SIG-M5 treated with dmso at 0.1 percent for 504 hours (cell line): ENCODE measurements around the gene EHD1.
"Not testable (repeated sequence)": the region's sequence is repeated elsewhere in the genome, so short reads cannot be mapped to it uniquely, and the experiment has no call there.

Experiments
- DNase-seq: peaks from one replicate; lab custom pipeline; 2025; ENCODE audit not compliant: unreplicated experiment; lab: John Stamatoyannopoulos, UW

Gene EHD1

DNA sequence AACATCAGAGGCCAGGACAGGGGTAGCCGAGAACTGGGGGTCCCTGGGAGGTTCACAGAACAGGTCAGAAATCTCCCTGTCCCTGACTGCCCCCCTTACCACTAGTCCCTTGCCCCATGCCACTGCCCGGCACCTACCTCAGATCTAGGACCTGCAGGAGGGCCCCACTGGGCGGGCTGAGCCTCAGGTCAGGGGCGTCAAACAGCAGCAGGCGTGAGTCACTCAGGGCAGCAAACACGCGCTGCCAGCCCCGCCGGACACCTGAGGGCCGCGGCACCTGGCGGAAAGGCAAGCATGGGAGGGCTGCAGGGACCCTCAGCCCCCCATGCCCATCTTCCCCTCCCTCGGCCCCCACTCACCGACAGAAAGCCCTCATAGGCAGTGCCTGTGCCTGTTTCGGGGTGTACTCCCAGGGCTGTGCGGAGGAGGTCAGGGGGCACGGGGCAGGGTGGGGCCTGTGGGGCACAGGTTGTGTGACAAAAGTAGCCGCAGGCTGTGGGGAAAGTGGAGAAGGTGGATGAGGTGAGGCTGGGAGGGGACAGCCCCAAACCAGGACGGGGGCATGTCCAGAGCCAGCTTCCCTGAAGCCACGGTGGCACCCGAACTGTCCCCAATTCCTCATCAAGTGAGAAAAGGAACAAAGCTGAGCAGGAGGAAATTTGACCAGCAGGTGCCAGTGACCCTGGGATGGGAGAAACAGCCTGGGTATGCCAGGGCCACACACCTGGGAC lies 45.8 kb downstream of the EHD1 start:
- no peak for DNase-seq

DNA sequence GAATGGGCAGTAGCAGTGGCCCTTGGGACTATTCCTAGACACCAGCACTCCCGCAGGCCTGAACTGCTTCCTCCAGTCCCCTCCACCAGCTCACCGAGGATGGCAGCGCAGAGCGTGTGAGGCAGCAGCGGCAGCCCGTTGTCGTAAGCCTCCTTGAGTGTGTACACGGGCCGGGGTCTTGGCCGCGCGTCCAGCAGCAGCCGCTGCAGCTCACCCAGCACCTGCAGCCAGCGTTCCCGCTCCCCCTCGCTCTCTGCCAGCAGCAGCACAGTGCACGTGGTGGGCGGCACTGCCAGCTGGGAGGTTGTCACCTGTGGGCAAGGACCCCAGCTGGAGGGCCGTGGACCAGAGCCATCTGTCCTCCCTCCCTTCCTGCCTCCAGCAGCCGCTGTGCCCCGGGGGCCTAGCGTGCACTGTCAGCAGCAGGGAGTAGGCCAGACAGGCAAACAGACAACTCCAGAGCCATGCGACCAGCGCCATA lies 47.0 kb downstream of the EHD1 start:
- DNase-seq: no peak

DNA sequence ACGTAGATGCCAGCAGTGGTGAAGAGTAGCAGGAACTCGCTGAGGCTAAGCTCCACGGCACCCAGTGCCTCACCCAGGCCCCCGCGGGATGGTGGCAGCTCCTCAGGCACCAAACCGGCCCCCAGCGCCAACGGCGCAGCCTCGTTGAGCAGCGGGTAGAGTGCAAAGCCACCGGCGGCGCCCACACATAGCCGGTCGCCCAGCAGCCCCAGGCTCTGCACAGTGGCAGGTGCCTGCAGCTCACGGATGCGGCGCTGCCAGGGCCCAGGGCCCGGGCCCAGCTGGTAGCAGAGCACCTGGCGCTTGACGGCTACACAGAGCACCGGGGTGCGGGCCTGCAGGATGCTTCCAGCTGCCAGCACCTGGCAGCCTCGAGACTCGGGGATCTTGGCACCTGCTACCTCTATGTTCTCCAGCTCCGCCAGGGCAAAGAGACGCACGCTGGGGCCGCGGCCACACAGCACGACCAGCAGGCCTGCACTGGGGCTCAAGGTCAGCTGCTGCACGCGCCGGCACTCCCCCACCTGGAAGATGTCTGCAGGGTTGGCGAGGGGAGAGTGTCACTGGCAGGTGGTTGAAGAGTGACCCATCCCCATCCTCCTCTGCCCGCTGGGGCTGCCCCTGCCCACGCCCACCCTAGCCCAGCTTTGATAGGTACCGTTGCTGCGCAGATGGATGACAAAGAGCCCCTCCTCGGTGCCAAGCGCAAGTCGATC lies 48.7 kb downstream of the EHD1 start:
- no peak for DNase-seq

DNA sequence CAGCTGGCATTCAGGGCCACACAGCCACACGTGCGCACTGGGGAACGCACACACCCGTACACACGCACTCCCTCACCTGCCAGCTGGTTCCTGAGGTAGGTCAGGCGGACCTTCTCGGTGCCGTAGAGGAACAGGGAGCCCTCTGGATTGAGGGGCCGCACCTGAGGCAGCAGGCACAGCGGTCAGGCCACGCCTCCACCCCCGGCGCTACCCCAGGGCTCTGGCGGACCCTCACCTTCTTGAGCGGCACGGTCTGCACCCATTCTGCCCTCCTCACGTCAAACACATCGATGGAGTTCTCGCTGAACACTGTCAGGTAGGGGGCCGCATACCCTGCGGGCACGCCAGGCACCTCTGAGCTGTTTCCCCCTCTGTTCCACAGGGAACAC lies 51.0 kb downstream of the EHD1 start:
- DNase-seq: no peak

DNA sequence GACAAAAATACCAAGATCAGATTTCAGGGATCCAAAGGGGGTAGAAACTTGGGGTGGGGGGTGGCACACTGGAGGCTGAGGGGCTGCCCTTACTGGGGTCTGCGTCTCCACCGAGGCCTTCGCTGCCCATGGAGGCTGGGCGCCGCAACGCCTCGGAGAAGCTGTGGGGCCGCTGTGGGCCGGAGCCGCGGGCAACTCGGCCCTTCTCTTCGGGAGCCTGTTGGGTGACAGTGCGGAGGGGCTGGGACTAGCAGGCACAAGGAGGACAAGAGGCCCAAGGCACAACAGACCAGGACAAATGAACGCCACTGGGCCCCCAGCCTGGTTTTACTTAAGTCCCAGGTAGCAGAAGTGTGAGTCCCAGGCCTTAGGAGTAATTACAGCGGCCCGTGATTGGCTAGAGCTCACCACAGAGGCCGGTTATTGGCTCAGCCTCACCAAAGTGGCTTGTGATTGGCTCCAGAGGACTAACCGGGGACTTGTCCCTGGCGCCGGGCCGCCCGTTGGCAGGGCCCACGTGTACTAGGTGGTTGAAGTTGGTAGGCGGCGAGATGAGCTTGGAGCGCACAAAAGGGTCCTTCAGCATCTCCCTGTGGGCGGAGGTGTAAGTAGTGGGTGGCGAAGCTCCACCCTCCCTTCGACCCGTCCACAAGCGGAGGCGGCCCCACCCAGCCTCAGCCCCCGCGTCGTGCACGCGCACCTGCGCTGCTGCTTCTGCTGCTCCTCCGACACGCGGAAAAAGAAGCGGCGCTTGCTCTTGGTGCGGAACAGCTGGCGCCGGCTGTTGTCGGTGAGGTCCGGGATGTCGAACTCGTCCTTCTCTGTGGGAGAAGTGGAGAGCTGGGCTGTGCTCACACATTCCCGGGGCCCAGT lies 51.6 kb downstream of the EHD1 start:
- DNase-seq: no peak

DNA sequence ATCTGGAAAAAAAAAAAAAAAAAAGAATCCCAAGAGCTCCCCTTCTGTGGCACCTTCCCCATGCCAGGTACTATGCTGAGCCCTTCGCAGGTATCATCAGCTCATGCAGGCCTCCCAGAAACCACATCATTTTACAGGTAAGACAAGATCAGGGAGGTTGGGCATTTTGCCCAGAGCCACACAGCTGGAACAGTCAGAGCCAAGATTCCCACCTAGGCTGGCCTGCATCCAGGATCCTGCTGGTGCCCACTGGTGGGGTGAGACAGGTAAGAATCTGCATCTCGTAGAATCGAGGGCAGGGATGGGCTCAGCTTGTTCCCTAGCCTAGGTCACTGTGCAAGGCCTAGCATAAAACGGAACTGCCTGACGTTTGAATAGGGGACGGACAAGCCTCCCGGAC lies 52.4 kb downstream of the EHD1 start:
- DNase-seq: no peak

DNA sequence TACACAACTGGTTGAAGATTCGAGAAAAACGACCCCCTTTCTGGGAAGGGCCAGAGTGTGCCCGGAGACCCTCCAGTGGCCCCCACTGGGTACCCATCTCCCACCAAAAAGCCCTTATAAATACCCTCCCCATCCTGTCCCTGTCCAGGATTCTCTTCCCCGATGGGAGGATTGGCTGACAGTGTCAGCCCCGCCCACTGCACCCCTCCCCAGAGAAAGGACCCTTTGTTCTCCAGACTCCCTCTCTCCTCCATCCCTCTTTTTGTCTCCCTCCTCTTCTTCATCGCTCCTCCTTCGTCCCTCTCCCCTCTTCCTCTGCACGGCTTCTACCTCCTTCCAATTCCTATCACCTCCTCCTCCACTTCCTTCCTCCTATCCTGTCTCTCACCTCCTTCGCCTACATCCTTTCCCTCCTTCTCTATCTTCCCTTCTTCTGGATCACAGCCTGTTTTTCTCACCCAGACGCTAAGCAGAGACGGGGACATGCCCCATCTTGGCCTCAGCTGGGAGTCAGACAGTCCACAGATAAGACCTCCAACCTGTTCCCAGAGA lies 54.8 kb downstream of the EHD1 start:
- no peak for DNase-seq

DNA sequence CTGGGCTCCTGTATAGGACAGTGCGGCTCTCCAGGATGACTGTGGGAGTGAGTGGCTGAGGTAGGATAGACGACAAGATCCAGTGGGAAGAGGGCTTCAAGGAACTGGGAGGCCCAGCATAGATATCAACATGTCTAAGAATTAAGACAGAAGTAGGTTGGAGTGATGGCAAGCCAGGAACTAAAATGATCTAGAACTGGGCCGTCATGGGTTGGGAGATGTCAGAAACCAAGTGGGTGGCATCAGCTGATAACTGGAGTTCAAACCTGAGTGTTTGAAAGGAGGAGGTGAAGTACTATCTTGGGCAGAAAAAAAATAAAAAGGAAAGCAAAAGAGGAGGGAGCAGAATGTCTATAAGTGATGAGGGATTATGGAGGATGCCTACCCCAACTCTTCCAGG lies 60.9 kb downstream of the EHD1 start:
- DNase-seq: no peak

DNA sequence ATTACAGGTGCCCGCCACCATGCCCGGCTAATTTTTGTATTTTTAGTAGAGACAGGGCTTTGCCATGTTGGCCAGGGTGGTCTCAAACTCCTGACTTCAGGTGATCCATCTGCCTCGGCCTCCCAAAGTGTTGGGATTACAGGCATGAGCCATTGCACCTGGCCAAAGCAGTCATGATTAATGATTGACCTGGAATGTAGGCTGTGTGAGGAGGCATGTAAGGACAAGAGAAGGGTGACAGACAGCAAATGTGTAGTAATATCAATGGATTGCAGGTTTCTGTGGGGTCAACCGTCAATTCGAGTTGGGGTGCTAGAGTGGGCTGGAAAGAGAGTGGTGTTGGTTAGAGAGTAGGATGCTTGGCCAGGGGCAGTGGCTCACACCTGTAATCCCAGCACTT lies 63.0 kb downstream of the EHD1 start:
- DNase-seq: not testable (repeated sequence)

DNA sequence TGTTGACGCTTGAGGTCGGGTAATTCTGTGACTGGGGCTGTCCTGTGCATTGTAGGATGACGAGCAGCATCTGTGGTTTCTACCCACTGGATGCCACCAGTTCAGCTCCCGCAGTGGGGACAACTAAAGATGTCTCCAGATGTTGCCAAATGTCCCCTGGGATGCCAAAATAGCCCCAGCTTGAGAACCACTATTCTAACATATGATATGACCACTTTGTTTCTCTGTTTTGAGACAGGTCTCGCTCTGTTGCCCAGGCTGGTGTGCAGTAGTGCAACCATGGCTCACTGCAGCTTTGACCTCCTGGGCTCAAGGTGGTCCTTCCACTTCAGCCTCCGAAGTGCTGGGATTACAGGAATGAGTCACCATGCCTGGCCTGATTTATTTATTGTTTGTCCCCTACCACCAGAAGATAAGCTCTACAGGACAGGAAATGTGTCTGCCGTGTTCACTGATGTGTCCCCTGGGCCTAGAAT lies 63.7 kb downstream of the EHD1 start:
- no peak for DNase-seq

DNA sequence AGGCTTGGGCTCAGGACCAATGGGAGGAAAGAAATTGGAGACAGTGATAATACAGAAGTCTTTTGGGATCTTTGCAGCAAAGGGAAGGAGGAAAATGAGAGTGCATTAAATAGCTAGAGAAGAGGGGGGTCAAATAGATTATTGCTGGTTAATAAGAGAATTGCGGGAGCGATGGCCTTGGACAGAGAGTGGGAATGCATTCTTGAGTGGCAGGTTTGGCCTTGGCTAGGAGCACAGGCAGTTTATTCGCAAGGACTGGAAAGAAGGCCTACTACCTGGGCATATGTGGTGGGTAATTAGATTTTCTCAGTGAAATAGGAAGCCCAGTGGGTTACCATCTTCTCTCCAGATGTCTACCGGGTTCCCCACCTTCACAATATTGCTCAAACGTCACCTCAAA lies 64.6 kb downstream of the EHD1 start:
- no peak for DNase-seq

DNA sequence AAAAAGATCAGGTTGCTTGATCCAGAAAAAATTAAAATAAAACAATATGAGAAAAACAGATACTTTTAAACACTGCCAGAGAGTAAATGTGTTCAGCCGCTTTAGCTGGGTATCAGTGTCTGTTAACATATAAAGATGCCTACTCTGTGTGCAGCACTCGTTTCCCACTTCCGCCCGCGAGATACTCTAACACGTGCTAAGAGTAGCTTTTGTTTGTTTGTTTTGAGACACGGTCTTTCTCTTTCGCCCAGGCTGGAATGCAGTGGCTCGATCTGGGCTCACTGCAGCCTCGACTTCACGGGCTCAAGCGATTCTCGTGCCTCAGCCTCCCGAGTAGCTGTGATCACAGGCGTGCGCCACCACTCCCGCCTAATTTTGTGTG lies 67.5 kb downstream of the EHD1 start:
- DNase-seq: no peak

DNA sequence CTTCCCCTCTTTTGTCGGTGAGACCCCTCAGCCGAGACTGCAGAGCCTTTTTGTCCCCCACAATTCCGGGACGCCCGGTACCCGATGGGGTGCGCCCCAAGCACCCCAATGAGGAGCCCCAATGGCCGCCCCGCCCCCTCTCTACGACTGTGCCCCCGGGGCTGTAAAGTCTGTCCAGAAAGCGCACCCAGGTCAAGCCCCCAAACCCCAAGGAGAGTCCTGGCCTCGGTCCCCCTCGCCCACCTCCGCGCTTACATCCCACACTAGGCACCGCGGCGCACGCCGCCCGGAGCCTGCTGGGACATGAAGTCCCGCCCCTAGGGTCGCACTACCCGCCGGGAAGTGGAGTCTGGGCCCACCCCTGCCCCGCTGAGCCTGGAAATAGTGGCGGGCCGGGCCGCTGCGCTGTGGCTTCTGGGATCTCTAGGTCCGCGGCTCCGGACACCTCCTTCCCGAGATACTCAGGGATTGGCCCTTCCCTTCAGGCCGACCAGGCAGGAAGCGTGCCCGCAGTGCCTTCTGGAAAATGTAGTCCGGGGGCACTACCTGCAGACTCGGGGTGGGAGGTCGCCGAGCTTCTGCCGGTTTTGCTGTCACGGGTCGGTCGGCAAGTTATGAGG lies 68.0 kb downstream of the EHD1 start, which contains the start of gene MEN1:
MEN1 (minus strand) TSS at position 281 of the 620 bp plus-strand sequence. CDS start 442 bp downstream, outside the sequence.
- DNase-seq: peak; percentile 95

DNA sequence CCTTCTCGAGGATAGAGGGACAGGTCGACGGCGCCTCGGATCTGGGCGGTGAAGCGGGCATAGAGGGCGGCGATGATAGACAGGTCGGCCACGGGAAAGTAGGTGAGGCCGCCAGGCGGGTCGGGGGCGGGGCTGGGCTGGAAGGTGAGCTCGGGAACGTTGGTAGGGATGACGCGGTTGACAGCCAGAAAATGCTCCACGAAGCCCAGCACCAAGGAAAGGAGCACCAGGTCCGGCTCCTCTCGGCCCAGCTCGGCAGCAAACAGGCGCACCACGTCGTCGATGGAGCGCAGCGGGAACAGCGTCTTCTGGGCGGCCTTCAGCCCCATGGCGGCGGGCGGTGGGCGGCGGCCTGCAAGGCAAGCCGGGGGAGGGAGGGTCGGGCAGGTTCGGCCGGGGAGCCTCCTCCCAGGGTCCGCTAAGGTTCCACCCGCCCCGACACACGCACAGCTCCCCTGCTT lies 68.6 kb downstream of the EHD1 start:
- DNase-seq: no peak

DNA sequence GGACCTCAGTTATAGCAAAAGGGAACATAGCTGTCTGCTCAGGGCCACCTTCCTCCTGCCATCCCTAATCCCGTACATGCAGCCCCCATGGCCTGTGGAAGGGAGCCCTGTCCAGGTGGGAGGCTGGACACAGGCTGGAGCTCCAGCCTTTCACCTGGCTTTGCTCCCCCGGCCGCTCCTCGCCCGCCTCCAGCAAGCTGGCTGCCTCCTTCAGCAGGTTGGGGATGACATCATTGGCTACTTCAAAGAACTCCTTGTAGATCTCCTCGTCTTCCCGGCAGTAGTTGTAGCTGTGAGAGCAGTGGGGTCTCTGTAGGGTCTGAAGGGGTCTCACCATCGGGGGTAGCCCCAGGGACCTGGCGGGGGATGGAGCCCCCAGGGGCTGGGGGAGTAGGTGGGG lies 72.9 kb downstream of the EHD1 start:
- no peak for DNase-seq

DNA sequence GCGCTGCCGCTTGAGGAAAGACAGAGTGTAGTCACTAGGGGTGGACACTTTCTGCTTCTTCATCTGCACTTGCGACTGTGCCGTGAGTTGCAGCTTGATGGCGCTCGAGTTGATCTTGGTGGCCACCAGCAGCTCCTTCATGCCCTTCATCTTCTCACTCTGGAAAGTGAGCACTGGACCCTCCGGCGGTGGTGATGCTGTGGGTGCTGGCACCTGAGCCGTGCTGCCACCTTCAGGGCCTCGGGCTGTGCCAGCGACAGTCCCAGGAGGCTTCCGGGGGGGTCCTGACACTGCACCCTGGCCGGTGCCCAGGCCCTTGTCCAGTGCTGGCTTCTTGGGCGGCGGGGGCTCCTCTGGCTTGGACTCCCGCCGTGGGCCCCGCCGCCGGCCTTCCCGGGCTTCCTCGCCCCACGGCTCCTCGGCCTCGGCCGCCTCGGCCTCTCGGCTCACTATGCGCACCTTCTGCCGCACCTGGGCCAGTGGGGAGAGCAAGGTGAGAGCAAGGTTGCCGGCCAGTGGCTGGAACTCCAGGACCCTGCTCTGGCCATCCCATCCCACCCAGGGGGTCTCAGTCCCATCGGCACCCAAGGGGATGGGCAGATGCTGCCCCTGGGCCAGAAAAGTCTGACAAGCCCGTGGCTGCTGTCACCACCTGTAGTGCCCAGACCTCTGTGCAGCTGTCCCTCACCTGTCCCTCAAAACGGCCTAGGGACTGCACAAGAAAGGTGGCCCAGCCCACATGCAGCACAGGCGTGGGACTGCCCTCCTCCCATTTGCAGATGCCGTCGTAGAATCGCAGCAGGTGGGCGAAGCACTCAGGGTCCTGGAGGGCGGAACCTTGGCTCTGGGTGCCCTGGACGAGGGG lies 73.8 kb downstream of the EHD1 start:
- peak; percentile 19 for DNase-seq

DNA sequence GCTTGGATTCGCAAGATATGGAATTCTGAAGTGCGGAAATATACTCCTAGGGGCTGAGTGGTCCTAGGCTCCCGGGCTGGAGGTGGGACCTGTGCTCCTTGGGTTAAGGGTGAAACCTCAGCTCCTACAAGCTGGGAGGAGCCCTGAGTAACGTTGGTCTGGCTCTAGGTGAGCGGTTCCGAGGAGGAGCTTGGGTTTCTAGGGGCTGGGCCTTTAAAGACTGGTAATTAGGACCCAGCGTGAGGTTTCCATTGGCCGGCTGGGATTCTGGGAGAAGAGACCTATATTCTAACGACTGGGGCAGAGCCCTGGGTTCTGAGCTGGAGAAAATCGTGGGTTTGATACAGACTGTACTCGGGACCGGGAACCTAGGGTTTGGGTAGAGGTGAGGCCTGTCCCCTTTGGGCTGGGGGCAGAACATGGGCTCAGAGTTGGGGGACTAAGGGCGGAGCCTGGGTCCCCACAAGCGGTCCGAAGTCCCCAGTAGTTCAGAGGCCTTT lies 74.5 kb downstream of the EHD1 start:
- DNase-seq: no peak

DNA sequence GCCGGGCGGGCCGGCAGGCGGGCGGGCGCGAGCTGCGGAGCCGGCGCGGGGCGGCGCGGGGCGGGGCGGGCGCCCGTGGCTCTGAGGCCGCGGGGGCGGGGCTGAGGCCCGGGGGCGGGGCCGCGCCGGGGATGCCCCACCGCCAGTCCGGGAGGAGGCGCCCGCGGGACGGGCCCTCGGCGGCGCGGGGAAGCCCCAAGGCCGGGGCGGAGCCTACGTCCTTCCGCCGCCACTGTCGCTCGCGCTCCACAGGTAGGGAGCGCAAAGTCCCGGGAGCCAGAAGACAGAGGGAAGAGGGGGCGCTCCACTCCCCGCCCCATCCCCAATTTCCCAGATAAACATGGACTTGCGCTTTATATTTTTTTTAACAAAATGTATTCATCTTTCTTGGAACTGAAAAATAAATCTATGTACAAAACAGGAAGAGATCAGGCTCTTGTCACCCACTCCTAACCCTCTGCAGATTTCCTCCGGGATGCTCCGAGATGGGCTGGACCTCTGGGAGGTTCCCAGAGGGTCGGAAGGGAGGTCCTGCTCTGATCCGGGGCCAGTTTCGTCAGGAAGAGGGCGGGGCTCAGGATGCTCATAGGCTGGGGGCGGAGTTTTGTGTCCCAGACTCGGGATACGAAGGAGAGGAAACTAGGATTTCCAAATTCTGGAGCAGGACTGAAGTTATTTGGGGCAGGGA lies 75.1 kb downstream of the EHD1 start, which contains the start of gene MAP4K2:
MAP4K2 (minus strand) TSS at position 57 of the 688 bp plus-strand sequence. CDS start 65 bp downstream, outside the sequence.
- peak; percentile 44 for DNase-seq
